ENCODE results near the gene RAP1GAP2. TPM values are rescaled to one million over a fixed set of nuclear protein-coding genes. Genes with fewer than 3 reads are reported as not detected.

The RAP1GAP2 gene
- total RNA-seq, 3 donors from 2014 or later, result 26.6 to 45.3 (median 43.3) TPM

DNA sequence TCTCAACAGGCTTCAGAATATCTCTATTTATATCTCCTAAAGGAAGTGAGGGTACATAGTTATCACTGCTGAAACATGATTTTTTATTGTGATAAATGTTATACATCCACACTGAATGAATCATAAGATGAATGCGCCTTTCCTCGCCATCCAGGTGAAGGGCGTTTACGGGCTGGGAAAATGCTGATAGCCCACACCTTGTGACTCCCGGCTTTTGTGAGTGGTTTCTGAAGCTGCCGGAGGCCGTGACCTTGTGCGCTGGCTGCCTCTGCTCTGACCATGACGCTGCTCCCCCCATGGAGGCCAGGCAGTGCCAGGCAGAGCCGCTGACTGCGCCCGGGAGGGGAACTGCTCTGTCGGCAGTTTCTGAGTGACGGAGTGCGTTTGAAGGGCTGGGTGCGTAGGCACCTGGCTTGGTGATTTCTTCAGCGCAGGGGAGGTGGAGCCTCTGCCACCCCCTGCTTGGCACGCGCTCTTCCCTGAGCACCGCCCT lies 97.2 kb downstream of the RAP1GAP2 start:
- intact Hi-C loops (cut with DNase I, micrococcal nuclease), result no loop called here
- Histone ChIP-seq H3K4me3 (no peak overlapping the region), H3K9me3 (no peaks in the 10 kb centered on the region), H3K36me3 (ENCODE audit: low read depth) (no peaks in the 10 kb centered on the region), H3K4me1 (ENCODE audit: low read depth) (peaks cover 28% of the 10 kb centered on the region)
- TF ChIP-seq, protein P1, sequence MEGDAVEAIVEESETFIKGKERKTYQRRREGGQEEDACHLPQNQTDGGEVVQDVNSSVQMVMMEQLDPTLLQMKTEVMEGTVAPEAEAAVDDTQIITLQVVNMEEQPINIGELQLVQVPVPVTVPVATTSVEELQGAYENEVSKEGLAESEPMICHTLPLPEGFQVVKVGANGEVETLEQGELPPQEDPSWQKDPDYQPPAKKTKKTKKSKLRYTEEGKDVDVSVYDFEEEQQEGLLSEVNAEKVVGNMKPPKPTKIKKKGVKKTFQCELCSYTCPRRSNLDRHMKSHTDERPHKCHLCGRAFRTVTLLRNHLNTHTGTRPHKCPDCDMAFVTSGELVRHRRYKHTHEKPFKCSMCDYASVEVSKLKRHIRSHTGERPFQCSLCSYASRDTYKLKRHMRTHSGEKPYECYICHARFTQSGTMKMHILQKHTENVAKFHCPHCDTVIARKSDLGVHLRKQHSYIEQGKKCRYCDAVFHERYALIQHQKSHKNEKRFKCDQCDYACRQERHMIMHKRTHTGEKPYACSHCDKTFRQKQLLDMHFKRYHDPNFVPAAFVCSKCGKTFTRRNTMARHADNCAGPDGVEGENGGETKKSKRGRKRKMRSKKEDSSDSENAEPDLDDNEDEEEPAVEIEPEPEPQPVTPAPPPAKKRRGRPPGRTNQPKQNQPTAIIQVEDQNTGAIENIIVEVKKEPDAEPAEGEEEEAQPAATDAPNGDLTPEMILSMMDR (IDR thresholded peaks at IDR 0.05), result no peak
- DNase-seq, result peak; percentile 79 to 82 (median 79)
- peak; percentile 86 for ATAC-seq

DNA sequence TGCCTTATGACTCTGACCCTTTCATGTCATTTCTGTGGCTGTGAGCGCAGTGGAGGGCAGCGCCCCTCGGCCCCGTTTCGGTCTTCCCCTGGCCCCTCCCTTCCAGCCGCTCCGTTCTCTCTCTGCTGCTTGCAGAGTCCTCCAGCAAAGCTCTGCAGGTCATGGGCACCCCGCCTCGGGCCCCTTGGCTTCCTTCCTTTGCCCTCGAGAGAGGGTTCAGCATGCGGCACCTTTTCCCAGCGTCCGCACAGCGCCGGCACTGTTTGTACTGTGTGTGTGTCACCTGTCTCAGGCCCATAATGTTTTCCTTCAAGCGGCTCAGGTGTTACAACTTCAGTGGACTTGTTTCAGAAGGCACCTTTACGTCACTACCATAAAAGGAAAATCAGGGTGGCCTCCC lies 98.5 kb downstream of the RAP1GAP2 start:
- ATAC-seq (peak; percentile 47), DNase-seq (peak; percentile 43 to 69 (median 64))
- no peaks in the 10 kb centered on the region for H3K9me3 ChIP-seq
- TF ChIP-seq, protein P1 (IDR thresholded peaks at IDR 0.05), result no peak
- no peaks in the 10 kb centered on the region for H3K36me3 ChIP-seq (ENCODE audit: low read depth)
- intact Hi-C loops (cut with DNase I, micrococcal nuclease), result no loop called here
- peaks cover 31% of the 10 kb centered on the region for H3K4me1 ChIP-seq (ENCODE audit: low read depth)
- no peak overlapping the region for H3K4me3 ChIP-seq

DNA sequence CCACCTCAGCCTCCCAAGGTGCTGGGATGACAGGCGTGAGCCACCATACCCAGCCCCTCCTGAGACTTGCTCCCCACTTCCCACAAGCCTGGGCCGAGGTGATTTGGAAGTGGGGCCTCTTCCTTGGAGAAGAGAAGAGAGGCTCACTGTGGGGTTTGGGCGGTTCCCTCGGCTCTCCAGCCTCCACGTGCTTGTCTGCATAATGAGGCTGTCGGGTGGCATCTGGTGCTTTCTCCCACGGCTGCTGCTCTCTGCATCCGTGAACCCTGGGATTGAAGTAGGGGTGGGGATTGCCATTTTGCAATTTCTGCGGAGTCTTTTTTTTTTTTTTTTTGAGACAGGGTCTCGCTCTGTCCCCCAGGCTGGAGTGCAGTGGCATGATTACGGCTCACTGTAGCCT lies 101.4 kb downstream of the RAP1GAP2 start:
- ATAC-seq (no peak), DNase-seq (no peak)
- intact Hi-C loops (cut with DNase I, micrococcal nuclease), result no loop called here
- Histone ChIP-seq H3K9me3 (no peaks in the 10 kb centered on the region), H3K4me1 (ENCODE audit: low read depth) (peaks cover 23% of the 10 kb centered on the region), H3K4me3 (no peak overlapping the region), H3K36me3 (ENCODE audit: low read depth) (no peaks in the 10 kb centered on the region)
- TF ChIP-seq, protein P1 (IDR thresholded peaks at IDR 0.05), result no peak

DNA sequence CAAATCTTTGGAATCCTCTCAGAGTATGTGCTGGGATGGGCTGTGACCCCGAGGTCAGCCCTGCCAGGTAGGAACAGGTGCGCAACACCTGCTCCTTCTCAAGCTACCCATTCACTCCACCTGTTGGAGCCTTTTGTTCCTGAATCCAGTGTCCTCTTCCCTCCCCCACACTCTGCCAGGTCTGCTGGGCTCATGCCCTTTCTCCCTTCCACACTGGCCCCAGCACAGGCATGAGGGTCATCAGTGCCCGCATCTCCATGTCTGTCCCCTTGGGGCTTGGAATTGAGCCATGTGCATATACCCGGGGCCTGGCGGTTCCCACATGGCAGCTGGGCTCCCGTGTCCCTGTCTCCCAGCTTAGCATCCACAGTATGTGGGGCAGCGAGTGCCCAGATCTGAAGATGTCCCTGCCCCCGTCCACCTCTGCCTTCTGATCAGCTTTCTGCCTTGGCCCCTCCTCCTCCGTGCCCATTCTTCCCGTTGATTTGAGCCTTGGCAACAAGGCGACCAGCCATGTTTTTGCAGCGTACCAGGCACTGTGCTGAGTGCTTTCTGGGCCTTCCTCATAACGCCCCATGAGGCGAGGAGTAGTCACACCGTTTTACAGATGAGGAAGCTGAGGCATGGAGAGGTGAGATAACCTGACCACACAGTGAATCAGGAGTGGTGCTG lies 102.2 kb downstream of the RAP1GAP2 start:
- DNase-seq (peak in 1 of 3 donors; percentile 49), ATAC-seq (peak; percentile 35)
- Histone ChIP-seq H3K4me1 (ENCODE audit: low read depth) (peaks cover 24% of the 10 kb centered on the region), H3K4me3 (no peak overlapping the region), H3K9me3 (no peaks in the 10 kb centered on the region), H3K36me3 (ENCODE audit: low read depth) (no peaks in the 10 kb centered on the region)
- TF ChIP-seq, protein P1 (IDR thresholded peaks at IDR 0.05), result no peak
- intact Hi-C loops (cut with DNase I, micrococcal nuclease), result no loop called here

DNA sequence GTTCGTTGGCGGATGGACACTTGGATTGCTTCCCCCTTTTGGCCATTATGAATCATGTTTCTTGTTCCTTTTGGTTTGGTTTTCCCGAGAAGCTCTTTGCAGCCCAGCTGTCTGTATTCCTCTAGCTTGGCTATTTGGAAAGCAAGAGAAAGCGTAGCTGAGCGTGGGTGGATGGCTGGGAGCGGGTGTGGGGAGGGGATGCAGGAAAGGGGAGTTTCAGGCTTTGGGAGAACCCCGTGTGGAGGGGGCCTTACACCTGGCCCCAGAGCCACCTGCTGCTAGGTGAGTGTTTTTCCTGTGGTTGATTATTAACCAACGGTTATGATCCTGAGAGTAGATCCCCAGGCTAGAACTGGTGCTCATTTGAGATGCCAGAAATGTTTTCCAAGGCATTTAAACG lies 103.7 kb downstream of the RAP1GAP2 start:
- H3K9me3 ChIP-seq, result no peaks in the 10 kb centered on the region
- no peak overlapping the region for H3K4me3 ChIP-seq
- TF ChIP-seq, protein P1 (IDR thresholded peaks at IDR 0.05), result no peak
- ATAC-seq (peak; percentile 66), DNase-seq (peak in 2 of 3 donors; percentile 35 to 51)
- no peaks in the 10 kb centered on the region for H3K36me3 ChIP-seq (ENCODE audit: low read depth)
- peaks cover 15% of the 10 kb centered on the region for H3K4me1 ChIP-seq (ENCODE audit: low read depth)
- intact Hi-C loops (cut with DNase I, micrococcal nuclease), result no loop called here

Measured in mucosa of descending colon (tissue), 3 donors.